ENCODE measurements around the gene POTEG.
"Not testable (repeated sequence)": the region's sequence is repeated elsewhere in the genome, so short reads cannot be mapped to it uniquely, and the experiment has no call there.

DNA sequence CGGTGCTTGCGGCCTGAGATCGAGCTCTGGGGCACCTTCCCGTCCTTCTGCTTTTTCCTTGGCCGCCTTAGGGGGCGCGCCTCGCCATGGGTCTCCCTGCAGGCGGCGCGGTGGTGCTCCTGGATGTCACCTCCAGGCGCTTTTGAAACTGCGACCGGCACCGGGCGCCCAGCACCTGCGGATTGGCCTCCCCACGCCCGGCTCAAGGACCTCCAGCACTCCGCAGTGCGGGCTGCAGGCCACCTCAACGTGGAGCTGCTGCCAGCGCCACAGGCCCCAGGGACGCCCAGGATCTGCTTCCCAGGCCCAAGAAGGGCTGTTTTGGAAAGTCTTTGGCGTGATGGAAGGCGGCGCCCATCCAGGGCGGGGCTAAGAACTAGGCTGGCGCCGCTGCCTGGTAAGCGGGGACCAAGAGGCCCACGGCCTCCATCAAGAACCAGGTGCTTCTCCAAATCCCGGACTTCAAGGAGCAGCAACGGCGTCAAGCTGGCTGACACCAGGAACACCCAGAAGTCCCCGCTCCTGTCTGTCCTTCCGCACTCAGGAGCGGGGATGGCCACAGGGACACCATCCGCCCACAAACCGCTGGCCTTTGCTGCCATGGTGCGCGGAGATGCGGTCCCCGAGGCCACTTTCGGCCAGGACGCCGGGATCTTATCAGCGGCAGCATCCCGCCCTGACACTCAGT lies 61.2 kb downstream of the POTEG start:
- not testable (repeated sequence) for TF ChIP-seq EP300, POLR2A (IDR thresholded peaks at IDR 0.05)
- TF ChIP-seq, protein P1, sequence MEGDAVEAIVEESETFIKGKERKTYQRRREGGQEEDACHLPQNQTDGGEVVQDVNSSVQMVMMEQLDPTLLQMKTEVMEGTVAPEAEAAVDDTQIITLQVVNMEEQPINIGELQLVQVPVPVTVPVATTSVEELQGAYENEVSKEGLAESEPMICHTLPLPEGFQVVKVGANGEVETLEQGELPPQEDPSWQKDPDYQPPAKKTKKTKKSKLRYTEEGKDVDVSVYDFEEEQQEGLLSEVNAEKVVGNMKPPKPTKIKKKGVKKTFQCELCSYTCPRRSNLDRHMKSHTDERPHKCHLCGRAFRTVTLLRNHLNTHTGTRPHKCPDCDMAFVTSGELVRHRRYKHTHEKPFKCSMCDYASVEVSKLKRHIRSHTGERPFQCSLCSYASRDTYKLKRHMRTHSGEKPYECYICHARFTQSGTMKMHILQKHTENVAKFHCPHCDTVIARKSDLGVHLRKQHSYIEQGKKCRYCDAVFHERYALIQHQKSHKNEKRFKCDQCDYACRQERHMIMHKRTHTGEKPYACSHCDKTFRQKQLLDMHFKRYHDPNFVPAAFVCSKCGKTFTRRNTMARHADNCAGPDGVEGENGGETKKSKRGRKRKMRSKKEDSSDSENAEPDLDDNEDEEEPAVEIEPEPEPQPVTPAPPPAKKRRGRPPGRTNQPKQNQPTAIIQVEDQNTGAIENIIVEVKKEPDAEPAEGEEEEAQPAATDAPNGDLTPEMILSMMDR (IDR thresholded peaks at IDR 0.05), result not testable (repeated sequence)

Measured in ovary (tissue), 3 donors.